ENCODE data around the gene CALML5. TPM values are rescaled to one million over a fixed set of nuclear protein-coding genes. Genes with fewer than 3 reads are reported as not detected.

Gene CALML5
- total RNA-seq, 1 donor from 2014 or later, result not detected

DNA sequence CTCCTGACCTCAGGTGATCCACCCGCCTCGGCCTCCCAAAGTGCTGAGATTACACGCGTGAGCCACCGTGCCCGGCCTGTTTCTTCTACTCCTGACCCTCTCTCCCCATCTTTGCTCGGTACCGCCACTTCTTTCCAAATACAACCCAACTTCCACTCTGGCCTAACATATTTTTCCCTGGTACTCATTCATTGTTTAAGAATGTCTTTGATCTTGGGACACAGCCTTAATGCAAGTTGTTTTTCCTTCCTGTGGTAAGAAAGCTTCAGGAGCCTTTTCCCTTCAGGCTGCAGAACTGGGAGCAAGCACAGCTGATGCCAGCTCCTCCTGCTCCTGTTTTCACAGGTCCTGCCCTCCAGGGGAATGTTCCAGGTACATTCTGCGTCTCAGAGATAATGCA is 39.1 kb upstream of the CALML5 start:
- H3K27ac Mint-ChIP-seq (ENCODE audit: unreplicated experiment), result no peak overlapping the region
- peaks cover 13% of the 10 kb centered on the region for H3K36me3 Mint-ChIP-seq (ENCODE audit: unreplicated experiment)
- peaks cover 4% of the 10 kb centered on the region for H3K27me3 Mint-ChIP-seq (ENCODE audit: unreplicated experiment)
- no peak for DNase-seq
- no peaks in the 10 kb centered on the region for H3K4me1 Mint-ChIP-seq (ENCODE audit: low read depth, unreplicated experiment)
- H3K4me3 Mint-ChIP-seq (ENCODE audit: unreplicated experiment), result no peak overlapping the region
- TF ChIP-seq, protein P1, sequence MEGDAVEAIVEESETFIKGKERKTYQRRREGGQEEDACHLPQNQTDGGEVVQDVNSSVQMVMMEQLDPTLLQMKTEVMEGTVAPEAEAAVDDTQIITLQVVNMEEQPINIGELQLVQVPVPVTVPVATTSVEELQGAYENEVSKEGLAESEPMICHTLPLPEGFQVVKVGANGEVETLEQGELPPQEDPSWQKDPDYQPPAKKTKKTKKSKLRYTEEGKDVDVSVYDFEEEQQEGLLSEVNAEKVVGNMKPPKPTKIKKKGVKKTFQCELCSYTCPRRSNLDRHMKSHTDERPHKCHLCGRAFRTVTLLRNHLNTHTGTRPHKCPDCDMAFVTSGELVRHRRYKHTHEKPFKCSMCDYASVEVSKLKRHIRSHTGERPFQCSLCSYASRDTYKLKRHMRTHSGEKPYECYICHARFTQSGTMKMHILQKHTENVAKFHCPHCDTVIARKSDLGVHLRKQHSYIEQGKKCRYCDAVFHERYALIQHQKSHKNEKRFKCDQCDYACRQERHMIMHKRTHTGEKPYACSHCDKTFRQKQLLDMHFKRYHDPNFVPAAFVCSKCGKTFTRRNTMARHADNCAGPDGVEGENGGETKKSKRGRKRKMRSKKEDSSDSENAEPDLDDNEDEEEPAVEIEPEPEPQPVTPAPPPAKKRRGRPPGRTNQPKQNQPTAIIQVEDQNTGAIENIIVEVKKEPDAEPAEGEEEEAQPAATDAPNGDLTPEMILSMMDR (IDR thresholded peaks at IDR 0.05; ENCODE audit: partially characterized antibody, unreplicated experiment), result no peak
- H3K9me3 Mint-ChIP-seq (ENCODE audit: unreplicated experiment), result peaks cover 4% of the 10 kb centered on the region

DNA sequence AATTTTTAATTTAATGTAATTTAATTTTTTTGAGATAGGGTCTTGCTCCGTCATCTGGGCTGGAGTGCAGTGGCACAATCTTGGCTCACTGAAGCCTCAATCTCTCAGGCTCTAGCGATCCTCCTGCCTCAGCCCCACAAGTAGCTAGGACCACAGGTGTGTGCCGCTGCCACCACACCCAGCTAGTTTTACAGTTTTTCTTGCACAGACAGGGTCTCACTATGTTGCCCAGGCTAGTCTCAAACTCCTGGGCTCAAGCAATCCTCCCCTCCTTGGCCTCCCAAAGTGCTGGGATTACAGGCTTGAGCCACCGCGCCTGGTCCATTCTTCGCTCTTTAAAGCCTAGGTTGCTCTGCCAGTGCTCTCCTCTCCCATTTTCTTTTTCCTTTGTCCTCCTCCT is 38.3 kb upstream of the CALML5 start:
- Mint-ChIP-seq H3K27ac (ENCODE audit: unreplicated experiment) (no peak overlapping the region), H3K4me3 (ENCODE audit: unreplicated experiment) (no peak overlapping the region), H3K9me3 (ENCODE audit: unreplicated experiment) (peaks cover 5% of the 10 kb centered on the region), H3K27me3 (ENCODE audit: unreplicated experiment) (peaks cover 5% of the 10 kb centered on the region), H3K36me3 (ENCODE audit: unreplicated experiment) (peaks cover 13% of the 10 kb centered on the region), H3K4me1 (ENCODE audit: low read depth, unreplicated experiment) (no peaks in the 10 kb centered on the region)
- no peak for DNase-seq
- TF ChIP-seq, protein P1 (IDR thresholded peaks at IDR 0.05; ENCODE audit: partially characterized antibody, unreplicated experiment), result no peak

DNA sequence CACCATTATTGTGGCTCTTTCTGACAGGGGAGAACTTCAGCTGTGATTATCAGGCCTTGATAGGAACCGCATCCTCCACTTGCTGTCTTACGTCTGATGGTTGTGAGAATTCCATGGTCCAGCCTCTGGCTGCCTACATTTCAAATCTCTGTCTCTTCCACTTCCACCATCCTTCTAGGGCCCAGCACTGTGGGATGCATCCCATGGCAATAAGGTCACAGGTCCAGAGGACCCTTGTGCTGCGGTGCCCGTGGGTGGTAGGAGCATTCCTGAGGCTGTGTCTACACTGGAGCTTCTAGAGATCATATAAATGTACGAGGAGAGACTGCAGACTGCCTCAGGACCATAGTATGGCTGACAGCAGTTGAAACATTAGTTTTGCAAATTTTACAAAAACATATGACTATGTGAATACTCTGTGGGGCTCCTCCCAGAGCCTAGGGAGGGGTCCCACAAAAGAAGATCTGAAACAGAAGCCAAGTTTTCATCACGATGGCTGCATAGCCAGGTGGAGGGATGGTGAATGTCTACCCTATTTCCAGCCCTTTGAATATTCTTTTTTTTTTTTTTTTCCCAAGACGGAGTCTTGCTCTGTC is 37.2 kb upstream of the CALML5 start:
- H3K4me3 Mint-ChIP-seq (ENCODE audit: unreplicated experiment), result no peak overlapping the region
- no peak overlapping the region for H3K27ac Mint-ChIP-seq (ENCODE audit: unreplicated experiment)
- TF ChIP-seq, protein P1 (IDR thresholded peaks at IDR 0.05; ENCODE audit: partially characterized antibody, unreplicated experiment), result no peak
- H3K27me3 Mint-ChIP-seq (ENCODE audit: unreplicated experiment), result peaks cover 5% of the 10 kb centered on the region
- peaks cover 6% of the 10 kb centered on the region for H3K36me3 Mint-ChIP-seq (ENCODE audit: unreplicated experiment)
- H3K4me1 Mint-ChIP-seq (ENCODE audit: low read depth, unreplicated experiment), result no peaks in the 10 kb centered on the region
- DNase-seq, result no peak
- H3K9me3 Mint-ChIP-seq (ENCODE audit: unreplicated experiment), result peaks cover 5% of the 10 kb centered on the region

DNA sequence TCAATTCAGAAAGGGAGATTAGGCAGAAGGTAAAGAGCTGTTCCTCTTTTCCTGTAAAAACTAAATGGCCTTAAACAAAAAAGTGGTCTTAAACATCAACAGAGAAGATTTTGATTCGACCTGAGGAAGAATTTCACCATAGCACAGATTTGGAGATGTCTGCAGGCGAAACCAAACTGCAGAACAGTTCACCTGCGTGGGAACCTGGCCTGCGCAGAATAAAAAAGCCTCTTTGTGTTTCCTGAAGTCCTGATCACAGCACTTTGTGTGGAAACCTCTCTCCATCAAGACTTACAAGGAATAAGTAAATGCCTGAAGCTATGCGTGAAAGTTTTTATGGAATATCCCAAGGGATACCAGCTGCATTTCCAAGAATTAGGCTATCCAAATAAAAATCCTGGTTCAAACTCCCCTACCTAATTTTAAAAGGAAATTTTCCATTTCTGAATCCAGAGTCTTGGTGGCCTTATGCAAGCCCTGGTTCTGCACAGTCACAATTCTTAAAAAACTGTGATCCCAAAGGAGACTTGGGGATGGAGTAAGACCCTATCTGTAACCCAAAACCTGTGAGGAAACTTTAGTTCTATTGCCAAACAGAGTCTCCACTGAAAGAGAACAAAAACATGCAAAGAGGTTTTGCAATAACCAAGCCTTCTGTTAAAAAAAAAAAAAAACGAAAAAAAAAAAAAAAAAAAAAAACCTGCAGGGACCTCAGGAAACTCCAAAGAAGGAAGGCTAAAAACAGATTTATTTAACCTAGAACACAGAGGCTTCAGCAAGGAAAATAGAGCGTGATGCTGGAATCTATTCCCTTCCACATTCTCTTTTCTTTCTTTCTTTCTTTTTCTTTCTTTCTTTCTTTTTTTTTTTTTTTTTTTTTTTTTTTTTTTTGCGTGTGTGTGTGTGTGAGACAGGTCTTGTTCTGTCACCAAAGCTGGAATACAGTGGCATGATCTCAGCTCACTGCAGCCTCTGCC is 35.8 kb upstream of the CALML5 start:
- Mint-ChIP-seq H3K9me3 (ENCODE audit: unreplicated experiment) (peaks cover 3% of the 10 kb centered on the region), H3K4me1 (ENCODE audit: low read depth, unreplicated experiment) (no peaks in the 10 kb centered on the region)

More for the DNA sequence above, 35.8 kb upstream of the CALML5 start:
- H3K36me3 Mint-ChIP-seq (ENCODE audit: unreplicated experiment), result no peaks in the 10 kb centered on the region
- no peak overlapping the region for H3K4me3 Mint-ChIP-seq (ENCODE audit: unreplicated experiment)
- TF ChIP-seq, protein P1 (IDR thresholded peaks at IDR 0.05; ENCODE audit: partially characterized antibody, unreplicated experiment), result no peak
- no peak for DNase-seq
- H3K27me3 Mint-ChIP-seq (ENCODE audit: unreplicated experiment), result peaks cover 10% of the 10 kb centered on the region
- no peak overlapping the region for H3K27ac Mint-ChIP-seq (ENCODE audit: unreplicated experiment)

Measured in glutamatergic neuron (in vitro differentiated cells).